ENCODE results near the gene CD276. TPM values are rescaled to one million over a fixed set of nuclear protein-coding genes. Genes with fewer than 3 reads are reported as not detected.
"Not testable (repeated sequence)": the region's sequence is repeated elsewhere in the genome, so short reads cannot be mapped to it uniquely, and the experiment has no call there.

The CD276 gene
- total RNA-seq, 1 donor from 2014 or later, result 38.5 TPM

DNA sequence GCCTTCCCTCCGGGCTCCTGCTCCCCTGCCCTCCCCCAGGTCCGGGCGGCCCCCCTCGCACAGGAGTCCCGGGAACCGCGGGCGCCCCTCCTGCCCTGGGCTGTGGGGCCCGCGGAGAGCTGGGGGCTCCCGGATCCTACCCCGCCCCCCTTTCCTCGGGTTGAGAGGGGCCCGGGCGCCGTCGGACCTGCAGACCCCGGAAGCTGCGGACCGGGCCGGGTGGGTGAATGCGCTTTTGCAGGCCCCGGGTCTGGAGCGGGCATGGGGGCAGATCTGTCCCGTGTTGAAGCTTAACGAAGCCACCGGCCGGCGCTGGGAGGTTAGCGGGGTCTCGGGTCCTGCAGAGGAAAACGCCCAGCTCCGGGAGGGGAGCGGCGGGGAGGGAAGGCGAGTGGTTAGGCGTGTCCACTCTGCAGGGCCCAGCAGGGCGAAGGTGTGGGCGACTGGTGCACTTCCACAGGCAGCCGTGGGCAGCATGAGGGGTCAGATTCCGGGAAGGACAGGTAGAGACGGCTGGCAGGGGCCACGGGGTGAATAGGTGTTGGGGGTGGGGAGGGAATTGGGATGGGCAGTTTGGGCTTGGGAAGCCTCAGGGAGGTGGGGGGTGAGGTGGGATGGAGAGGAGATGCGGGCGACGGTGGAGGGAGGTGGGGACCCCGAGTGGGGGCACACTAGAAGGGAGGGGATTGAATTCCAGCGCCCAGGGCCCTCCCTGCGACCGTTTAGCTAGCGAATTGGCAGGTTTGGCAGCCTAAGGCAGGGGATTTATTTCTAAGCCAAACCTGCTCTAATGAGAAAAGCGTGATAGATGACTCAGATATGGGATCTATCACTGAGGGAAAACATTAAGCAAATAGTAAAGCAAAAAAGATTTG, 635 bp downstream of the CD276 start:
- peak; percentile 40 for DNase-seq (ENCODE audit: low spot score)

DNA sequence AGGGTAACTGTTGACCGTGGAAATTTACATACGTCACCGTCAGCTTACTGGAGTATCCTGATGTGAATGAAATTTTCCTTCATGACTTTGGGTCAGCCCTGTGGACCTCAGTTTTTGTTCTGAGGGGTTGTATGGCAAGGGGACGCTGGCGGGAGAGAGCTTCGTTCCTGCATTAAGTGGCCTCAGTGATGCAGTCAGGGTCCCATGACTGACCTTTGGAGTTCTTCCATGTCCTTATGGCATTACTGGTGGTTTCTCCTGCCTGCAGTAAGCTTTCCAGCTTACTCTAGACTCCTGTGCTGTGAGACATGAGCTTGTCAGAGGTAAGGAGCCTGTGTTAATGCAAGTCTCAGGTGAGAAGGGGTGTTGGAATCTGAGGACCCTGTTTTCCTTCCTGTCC, 1.8 kb downstream of the CD276 start:
- no peak for DNase-seq (ENCODE audit: low spot score)

DNA sequence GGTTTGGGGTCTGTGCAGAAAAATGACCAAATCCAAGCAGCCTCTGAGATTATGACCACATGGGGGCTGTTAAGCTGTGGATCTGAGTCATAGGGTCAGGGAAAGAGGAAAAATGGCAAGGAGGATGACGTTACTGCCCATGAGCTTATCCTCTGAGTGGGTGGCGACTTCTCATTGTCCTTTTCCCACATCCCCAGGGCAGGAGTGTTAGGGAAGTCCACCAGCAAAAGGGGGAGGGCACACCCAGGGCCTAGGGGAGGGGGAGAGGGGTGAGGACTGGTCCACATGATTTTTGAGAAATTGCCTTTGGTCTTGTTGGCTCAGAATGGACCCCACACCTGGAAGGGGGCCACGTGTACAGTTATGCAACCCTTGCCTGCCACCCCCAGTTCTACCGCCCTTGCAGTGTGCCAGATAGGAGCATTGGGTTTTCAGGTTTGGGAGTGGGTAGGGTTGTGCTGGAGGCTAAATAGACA, 2.6 kb downstream of the CD276 start:
- DNase-seq (ENCODE audit: low spot score), result peak; percentile 54

DNA sequence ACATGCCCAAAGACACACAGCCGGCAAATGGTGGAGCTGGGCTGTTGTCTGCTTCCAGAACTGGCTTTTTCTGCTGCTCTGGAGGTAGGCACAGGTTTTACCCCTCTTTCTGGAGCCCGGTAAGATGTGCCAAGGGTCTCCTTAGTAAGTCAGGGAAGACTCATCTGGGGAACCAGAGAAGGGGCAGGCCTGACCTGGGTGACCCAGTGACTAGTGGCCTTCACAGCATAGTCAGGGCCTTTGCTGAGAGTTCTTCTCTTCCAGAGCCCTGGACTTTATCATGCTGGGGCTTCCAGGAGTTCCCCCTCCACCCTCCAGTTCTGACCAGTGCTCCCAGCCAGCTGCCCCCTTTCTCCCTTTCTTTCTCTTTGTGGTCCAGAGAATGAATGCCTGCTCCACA, 3.2 kb downstream of the CD276 start:
- DNase-seq (ENCODE audit: low spot score), result no peak

DNA sequence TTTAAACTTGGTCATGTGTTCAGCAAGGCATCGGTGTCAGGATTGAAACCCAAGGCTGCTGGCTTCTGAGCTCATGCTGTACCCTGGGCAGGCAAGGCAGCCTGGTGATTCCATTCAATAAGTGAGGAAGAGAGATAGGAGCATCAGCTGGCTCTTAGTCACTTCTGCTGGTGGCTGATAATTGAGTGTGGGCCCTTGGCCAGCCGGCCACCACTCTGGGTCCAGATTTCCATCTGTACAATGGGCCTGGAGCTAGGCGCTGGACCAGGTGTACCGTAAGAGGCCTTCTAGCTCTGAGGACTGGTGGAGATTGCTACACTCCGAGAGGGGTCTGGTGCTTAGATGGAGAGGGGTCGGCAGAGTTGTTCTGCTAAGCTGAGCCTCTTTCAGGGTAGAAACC, 4.3 kb downstream of the CD276 start:
- DNase-seq (ENCODE audit: low spot score), result no peak

DNA sequence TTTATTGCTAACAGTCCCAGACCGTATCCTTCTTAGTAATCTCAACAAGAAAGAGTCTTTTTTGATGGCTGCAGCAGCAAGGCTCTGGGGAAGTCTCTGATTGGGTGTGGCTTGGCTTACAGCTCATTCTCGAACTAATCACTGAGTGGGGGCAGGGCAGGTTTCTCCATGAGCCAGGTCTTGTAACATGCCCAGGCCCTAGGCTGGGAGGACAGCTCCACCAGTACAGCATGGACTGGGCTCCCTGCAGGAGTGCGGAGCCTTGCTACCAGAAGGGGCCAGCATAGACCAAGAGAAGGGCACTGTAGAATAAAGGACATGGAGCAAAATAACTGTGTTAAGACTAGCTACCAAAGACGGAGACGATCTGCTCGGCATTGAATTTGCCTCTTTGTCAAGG, 7.2 kb downstream of the CD276 start:
- DNase-seq (ENCODE audit: low spot score), result peak; percentile 84

DNA sequence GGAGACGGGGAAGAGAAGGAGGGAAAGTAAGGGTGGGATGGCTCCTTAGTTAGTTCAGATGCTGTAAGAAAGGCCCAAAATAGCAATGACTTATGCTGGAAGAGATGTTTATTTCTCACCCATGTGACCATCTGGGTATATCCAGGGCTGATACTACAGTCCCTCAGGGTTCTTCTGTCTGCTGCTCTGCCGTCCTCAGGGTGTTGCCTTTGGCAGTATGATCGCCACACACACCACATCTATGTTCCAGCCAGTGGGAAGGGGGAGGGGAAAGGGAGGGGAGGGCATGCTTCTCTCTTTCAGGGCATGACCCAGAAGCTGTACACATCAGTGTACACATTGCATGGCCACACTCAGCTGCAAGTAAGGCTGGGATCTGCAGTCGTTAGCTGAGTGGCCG, 10.2 kb downstream of the CD276 start:
- DNase-seq (ENCODE audit: low spot score), result peak; percentile 22

DNA sequence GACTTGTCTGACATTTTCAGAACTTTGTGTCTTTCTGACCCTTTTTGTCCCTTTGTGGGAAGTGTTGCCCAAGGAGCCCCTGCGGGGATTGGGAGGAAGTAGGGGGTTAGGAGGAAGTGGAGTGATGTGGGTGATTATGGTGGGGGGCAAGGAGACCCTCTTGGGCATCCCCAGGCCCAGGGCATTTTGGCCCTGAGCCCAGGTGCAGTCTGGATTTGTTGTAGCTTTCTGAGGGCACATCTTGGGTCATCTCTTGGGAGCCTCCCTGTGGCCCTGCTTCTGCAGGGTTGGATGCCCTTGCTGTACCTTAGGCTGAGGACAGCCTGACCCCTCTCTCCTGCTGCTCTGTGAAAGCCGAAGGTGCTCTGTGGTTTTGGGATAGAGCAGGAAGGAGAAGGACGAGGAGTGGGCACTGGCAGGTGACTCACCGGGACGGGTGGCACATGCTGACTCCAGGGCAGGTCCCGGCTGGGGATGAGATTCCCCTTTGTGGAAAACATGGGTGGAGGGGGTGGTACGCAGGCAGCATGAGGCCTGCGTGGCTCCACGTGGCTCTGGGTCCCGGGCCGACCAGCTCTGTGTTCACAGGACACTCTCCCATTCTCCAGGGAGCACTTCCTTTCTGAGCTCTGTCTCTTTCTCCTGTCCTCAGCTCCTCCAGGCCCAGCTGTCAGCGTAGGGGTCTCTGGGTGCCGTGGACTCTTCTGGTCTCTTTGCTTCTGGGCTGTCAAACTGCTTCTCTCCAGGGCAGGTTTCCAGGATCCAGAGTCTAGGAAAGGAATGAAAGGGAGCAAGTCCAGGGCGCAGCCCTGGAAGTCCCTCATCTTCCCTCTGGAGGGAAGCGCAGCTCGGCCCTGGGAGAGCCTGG, 11.8 kb downstream of the CD276 start:
- no peak for DNase-seq (ENCODE audit: low spot score)

DNA sequence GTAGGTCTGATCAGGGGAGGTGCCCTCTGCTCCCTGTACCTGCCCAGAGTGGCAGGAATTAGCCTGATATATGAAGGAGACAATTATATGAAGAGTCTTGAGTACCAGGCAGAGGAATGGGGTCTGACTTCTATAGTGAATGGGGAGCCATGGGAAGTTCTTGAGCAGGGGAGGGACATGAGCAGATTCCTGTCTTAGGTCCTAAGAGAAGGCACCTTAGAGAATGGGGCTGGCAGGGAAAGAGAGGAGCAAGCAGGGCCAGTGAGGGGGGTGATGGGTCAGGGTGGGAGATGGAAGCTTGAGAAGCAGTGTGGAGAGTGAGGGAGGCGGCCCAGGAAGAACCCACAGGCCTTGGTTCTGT, 12.4 kb downstream of the CD276 start:
- no peak for DNase-seq (ENCODE audit: low spot score)

DNA sequence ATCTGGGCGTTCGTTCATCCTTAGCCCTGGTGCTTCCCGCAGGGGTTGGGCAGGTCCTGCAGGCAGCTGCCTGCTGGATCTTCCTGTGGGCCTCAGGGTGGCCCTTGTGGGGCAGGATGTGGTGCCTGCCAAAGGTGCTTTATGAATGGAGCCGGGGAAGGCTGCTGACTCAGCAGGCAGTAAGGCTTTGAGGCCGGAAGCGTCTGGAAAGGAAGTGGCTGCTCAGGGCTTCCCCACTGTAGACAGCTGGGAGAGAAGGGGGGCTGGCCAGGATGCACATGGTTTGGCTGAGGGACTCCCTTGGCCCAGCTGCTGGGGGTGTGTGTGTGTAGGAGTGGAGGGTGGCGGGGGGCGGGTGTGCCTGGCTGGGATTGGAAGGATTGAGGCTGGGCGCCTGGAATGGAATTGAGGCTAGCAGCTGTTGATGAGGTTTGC, 12.9 kb downstream of the CD276 start:
- peak; percentile 98 for DNase-seq (ENCODE audit: low spot score)

DNA sequence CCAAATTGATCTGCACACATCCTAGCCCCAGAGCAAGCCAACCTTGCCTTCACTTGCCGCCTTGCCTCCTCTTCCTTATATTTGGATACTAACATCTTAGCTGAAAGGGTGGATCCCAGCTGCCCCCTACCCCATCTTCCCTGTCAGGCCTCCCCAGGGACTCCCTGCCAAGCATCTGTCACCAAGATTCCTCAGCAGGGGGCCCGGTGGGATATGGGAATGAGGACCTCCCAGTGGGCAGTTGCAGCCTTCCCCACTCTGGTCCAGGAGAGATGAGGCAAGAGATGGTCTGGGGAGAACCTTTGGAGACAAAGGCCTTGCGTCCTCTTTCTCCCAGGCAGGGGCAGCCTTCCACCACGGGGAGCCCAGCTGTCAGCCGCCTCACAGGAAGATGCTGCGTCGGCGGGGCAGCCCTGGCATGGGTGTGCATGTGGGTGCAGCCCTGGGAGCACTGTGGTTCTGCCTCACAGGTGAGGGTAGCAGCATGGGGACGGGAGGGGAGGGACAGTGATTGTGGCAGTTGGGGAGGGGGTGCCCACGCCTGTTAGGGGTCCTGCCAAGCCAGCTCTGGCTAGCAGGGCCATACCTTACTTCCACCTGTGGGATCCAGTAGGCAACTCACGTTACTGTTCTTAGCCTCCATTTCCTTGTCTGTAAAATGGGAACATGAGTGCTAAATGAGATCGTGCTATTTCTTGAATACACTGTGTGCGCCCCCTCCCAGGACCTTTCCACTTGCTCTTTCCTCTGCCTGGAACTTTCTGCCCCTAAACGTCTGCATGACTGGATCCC, 15.3 kb downstream of the CD276 start:
- DNase-seq (ENCODE audit: low spot score), result no peak

DNA sequence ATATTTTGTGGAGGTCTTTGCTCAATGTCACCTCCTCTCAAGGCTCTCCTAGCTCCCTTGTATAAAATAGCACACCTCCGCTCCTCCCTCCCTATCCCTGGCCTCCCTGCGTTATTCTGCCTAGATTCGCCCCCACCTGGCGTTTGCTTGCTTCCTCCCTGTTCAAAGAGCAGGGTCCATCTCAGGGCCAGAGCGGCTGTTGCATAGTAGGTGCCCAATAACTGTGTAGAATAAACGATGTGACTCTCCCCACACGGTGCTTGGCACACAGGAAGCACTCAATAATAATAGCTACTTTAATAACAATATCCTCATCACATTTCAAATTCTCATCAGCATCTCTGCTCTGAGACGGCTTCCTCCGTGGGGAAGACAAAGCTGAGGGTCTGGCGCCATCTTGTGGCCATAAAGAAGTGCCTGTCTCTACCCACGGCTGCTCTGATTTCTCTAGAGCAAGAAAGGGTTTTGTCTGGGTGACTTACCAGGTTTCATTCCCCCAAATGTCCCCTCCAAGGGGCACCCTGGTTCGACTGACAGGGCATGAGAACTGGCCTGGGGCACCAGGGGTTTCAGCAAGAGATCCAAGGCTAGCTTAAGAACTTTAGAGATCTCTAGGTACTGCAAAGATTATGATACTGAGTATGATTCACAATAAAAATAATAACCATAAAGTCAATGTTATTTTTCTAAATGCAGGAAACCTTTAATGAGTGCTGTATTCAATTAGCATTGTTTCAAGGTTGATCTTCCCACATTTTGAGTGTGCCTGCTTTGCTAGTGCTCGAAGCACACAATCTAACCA, 16.1 kb downstream of the CD276 start:
- peak; percentile 88 for DNase-seq (ENCODE audit: low spot score)

DNA sequence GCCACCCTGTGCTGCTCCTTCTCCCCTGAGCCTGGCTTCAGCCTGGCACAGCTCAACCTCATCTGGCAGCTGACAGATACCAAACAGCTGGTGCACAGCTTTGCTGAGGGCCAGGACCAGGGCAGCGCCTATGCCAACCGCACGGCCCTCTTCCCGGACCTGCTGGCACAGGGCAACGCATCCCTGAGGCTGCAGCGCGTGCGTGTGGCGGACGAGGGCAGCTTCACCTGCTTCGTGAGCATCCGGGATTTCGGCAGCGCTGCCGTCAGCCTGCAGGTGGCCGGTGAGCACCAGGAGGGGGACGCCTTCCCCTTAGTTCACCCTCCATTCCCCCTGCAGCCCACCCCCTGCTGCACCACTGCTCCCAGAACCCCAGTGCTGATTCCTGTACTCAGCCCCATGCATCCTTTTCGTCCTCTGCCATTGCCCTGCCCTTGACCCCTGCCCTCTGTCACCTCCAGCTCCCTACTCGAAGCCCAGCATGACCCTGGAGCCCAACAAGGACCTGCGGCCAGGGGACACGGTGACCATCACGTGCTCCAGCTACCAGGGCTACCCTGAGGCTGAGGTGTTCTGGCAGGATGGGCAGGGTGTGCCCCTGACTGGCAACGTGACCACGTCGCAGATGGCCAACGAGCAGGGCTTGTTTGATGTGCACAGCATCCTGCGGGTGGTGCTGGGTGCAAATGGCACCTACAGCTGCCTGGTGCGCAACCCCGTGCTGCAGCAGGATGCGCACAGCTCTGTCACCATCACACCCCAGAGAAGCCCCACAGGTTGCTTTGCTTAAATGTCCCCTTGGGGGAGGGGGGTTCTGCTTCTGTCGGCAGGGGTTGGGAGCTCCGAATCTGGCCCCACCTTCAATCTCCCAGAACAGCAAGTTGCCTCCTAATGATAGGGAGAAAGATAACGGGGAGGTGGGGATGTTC, 18.4 kb downstream of the CD276 start:
- DNase-seq (ENCODE audit: low spot score), result not testable (repeated sequence)

DNA sequence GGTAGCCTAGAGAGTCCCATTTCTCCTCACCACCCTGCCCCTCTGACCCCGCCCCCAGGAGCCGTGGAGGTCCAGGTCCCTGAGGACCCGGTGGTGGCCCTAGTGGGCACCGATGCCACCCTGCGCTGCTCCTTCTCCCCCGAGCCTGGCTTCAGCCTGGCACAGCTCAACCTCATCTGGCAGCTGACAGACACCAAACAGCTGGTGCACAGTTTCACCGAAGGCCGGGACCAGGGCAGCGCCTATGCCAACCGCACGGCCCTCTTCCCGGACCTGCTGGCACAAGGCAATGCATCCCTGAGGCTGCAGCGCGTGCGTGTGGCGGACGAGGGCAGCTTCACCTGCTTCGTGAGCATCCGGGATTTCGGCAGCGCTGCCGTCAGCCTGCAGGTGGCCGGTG, 19.4 kb downstream of the CD276 start:
- DNase-seq (ENCODE audit: low spot score), result not testable (repeated sequence)

DNA sequence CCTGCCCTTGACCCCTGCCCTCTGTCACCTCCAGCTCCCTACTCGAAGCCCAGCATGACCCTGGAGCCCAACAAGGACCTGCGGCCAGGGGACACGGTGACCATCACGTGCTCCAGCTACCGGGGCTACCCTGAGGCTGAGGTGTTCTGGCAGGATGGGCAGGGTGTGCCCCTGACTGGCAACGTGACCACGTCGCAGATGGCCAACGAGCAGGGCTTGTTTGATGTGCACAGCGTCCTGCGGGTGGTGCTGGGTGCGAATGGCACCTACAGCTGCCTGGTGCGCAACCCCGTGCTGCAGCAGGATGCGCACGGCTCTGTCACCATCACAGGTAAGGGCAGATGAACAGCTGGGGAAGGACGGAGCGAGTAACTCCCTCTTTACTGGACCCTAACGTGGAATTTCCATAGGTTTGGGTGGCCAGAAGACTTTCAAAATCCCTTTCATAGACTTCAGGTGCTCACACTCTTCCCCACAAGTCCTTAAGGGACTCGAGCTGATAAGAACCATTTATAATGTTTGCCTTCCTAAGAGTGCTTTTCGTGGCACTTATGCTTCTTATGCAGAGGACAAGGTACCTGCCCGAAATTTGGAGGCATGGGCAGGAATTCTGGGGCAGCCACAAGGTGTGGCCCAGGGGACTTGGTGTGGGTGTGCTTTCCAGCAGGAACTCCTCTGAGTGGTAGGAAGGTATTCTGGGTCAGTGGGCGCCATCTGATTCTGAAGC, 20.1 kb downstream of the CD276 start:
- DNase-seq (ENCODE audit: low spot score), result not testable (repeated sequence)

DNA sequence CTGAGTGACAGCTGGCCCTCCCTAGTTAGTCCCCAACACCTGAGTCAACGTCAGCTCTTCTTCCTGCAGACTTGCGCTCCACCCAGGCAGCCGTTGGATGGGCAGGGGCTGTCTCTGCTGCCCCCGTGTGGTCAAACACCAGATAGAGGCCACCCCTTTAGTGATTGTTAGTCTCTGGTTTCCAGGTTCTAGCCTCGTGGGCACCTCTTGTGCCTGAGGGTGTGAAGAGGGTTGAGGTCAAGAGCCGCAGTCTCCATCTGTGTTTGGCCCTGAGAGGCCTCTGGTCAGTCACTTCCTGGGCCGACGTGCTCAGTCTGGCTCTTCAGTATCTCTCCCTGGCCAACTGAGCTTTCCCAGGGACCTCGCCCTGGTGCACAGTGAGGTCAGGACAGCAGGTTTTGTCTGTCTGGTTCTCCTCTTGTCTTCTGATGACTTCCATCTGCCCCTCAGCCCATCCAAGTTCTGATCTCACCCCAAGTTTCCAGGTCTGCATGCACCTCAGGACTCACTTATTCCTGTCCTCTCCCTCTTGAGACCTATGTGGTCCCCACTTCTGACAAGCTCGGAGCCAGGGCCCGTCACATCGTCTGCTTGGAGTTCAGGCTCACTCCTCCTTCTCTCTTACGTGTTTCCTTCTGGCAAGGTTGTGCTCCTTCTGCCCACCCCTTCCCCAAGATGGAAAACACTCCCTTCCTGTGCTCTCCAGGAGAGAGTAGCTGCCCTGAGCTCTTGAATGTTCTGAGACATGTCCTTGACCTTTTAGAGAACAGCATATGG, 20.9 kb downstream of the CD276 start:
- peak; percentile 49 for DNase-seq (ENCODE audit: low spot score)

DNA sequence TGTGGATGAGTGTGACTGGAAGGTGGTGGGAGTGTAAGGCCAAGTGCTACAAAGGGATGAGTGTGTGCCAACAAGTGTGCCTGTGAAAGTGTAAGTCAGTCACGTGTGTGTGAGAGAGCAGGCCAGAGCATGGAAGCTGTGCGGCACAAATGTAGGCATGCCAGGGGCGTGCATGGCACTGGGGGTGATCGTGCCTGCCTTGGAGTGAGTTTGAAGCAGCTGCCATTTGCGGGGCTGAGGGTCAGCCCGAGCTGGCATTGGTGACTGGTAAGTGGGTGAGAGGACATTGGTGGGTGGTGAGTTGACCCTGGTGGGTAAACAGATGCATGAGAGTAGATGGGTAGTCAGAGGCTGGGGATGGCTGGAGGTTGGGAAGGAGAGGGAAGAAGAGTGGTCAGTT, 24.5 kb downstream of the CD276 start:
- no peak for DNase-seq (ENCODE audit: low spot score)

DNA sequence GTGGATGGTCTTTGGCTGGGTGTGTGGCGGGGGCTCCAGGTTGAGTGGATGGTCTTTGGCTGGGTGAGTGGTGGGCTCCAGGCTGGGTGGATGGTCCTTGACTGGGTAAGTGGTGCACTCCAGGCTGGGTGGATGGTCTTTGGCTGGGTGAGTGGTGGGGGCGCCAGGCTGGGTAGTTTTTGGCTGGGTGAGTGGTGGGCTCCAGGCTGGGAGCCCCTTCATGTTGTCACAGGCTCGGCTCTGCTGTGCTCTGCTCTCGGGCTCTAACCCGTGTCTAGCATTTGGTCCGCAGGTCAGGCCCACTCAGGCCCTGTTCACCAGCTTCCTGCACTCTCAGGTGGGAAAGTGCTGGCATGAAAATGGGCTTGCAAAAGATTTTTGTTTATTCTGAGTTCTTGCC, 25.1 kb downstream of the CD276 start:
- DNase-seq (ENCODE audit: low spot score), result no peak

Data from umbilical cord (tissue), 2 donors.